ENCODE results near the gene IFITM10. TPM values are rescaled to one million over a fixed set of nuclear protein-coding genes. Genes with fewer than 3 reads are reported as not detected.
"Not testable (repeated sequence)": the region's sequence is repeated elsewhere in the genome, so short reads cannot be mapped to it uniquely, and the experiment has no call there.

The IFITM10 gene
- total RNA-seq, 1 experiment from 2014 or later, result 20.1 TPM

- no peak for DNase-seq (ENCODE audit: low read depth)
Measured at GRCh38 chr11:1692708-1693326, 57.6 kb downstream of the IFITM10 start.

GRCh38 chr11:1691878-1692707 is 58.3 kb downstream of the IFITM10 start:
- no peak for DNase-seq (ENCODE audit: low read depth)

- no peak for DNase-seq (ENCODE audit: low read depth)
Measured at GRCh38 chr11:1691026-1691877, 59.1 kb downstream of the IFITM10 start.

- no peak for DNase-seq (ENCODE audit: low read depth)
Measured at GRCh38 chr11:1690167-1691025, 60.0 kb downstream of the IFITM10 start.

GRCh38 chr11:1689250-1690166 is 60.9 kb downstream of the IFITM10 start:
- not testable (repeated sequence) for DNase-seq (ENCODE audit: low read depth)

GRCh38 chr11:1688336-1688947 is 62.0 kb downstream of the IFITM10 start:
- DNase-seq (ENCODE audit: low read depth), result not testable (repeated sequence)

GRCh38 chr11:1686220-1686619 is 64.2 kb downstream of the IFITM10 start:
- not testable (repeated sequence) for DNase-seq (ENCODE audit: low read depth)

- DNase-seq (ENCODE audit: low read depth), result not testable (repeated sequence)
Measured at GRCh38 chr11:1684886-1685874, 65.2 kb downstream of the IFITM10 start.

- not testable (repeated sequence) for DNase-seq (ENCODE audit: low read depth)
Measured at GRCh38 chr11:1683904-1684572, 66.4 kb downstream of the IFITM10 start.

- DNase-seq (ENCODE audit: low read depth), result not testable (repeated sequence)
Measured at GRCh38 chr11:1683216-1683615, 67.2 kb downstream of the IFITM10 start.

Other genes starting within 250 kb of the IFITM10 start
- gene DUSP8, start 178.3 kb downstream of the IFITM10 start, total RNA-seq (2014; rRNA removed), result not detected in 2 replicates
- not detected in 2 replicates for gene KRTAP5-1, start 165.3 kb downstream of the IFITM10 start, total RNA-seq (2014; rRNA removed)
- not detected in 2 replicates for gene KRTAP5-2, start 152.3 kb downstream of the IFITM10 start, total RNA-seq (2014; rRNA removed)
- gene KRTAP5-3, start 142.1 kb downstream of the IFITM10 start, total RNA-seq (2014; rRNA removed), result not detected in 2 replicates
- gene KRTAP5-4, start 128.5 kb downstream of the IFITM10 start, total RNA-seq (2014; rRNA removed), result not detected in 2 replicates
- not detected in 2 replicates for gene KRTAP5-5, start 120.8 kb downstream of the IFITM10 start, total RNA-seq (2014; rRNA removed)
- not detected in 2 replicates for gene KRTAP5-6, start 53.4 kb downstream of the IFITM10 start, total RNA-seq (2014; rRNA removed)
- 448 and 475 TPM in 2 replicates for gene CTSD, start 13.3 kb upstream of the IFITM10 start, total RNA-seq (2014; rRNA removed)
- gene SYT8, start 84.4 kb upstream of the IFITM10 start, total RNA-seq (2014; rRNA removed), result 0.13 and 0.17 TPM in 2 replicates
- gene TNNI2, start 88.4 kb upstream of the IFITM10 start, total RNA-seq (2014; rRNA removed), result 0.29 TPM in 1 of 2 replicates, not detected in the other
- 311 and 321 TPM in 2 replicates for gene LSP1, start 102.5 kb upstream of the IFITM10 start, total RNA-seq (2014; rRNA removed)
- gene PRR33, start 141.3 kb upstream of the IFITM10 start, total RNA-seq (2014; rRNA removed), result under 0.01 TPM in 1 of 2 replicates, not detected in the other
- gene TNNT3, start 169.1 kb upstream of the IFITM10 start, total RNA-seq (2014; rRNA removed), result 1.9 TPM in 1 of 2 replicates, not detected in the other
- 191 and 219 TPM in 2 replicates for gene MRPL23, start 196.7 kb upstream of the IFITM10 start, total RNA-seq (2014; rRNA removed)
- 4,327 and 6,113 TPM in 2 replicates for gene H19, start 247.2 kb upstream of the IFITM10 start, total RNA-seq (2014; rRNA removed)